LNCAP (cell line): ENCODE results near the gene RNF40.

Experiments used
- CTCF ChIP-seq: fragments of 450-650 bp; IDR thresholded peaks from 2 replicates; pipeline ENCODE4 v1.5.1; 2017; ENCODE audit warnings: mild to moderate bottlenecking

Gene RNF40

GRCh38 chr16:30775392-30776188, 13.5 kb downstream of the RNF40 start:
- no peak for TF ChIP-seq CTCF

- no peak for TF ChIP-seq CTCF
Observed at GRCh38 chr16:30777591-30778297, 15.6 kb downstream of the RNF40 start.

- no peak for TF ChIP-seq CTCF
Observed at GRCh38 chr16:30778549-30779244, 16.6 kb downstream of the RNF40 start.

- no peak for TF ChIP-seq CTCF
Observed at GRCh38 chr16:30779596-30779995, 17.5 kb downstream of the RNF40 start.

GRCh38 chr16:30780021-30780420, 17.9 kb downstream of the RNF40 start:
- no peak for TF ChIP-seq CTCF

GRCh38 chr16:30780549-30780948, 18.4 kb downstream of the RNF40 start:
- no peak for TF ChIP-seq CTCF

GRCh38 chr16:30782486-30783279, 20.6 kb downstream of the RNF40 start:
- TF ChIP-seq CTCF: no peak
